Right renal cortex interstitium (tissue), 3 donors: Measurements from ENCODE around the gene SLC37A4. TPM values are rescaled to one million over a fixed set of nuclear protein-coding genes. Genes with fewer than 3 reads are reported as not detected.
"Not testable (repeated sequence)": the region's sequence is repeated elsewhere in the genome, so short reads cannot be mapped to it uniquely, and the experiment has no call there.

Source experiments
- DNase-seq, 3 donors: peaks; one replicate each; pipeline ENCODE4 v3.0.0-alpha.2; 2013; ENCODE audit warnings: low read depth in 3 of 3, low spot score in 2 of 3
- polyA plus RNA-seq, 3 donors: library from polyadenylated mRNA; unstranded; fragments of 120-200 nt; gene quantifications; one replicate each; pipeline ENCODE4 v1.2.1, GENCODE V29; 2013; ENCODE audit not compliant: insufficient read length in 3 of 3

Gene SLC37A4
- polyA plus RNA-seq, 3 donors = 81.1 to 115 (median 99.9) TPM

GRCh38 chr11:119042927-119043326, 12.2 kb upstream of the SLC37A4 start:
- DNase-seq = no peak

GRCh38 chr11:119041821-119042514, 11.3 kb upstream of the SLC37A4 start:
- no peak for DNase-seq

GRCh38 chr11:119039471-119039870, 8.8 kb upstream of the SLC37A4 start:
- not testable (repeated sequence) for DNase-seq

- no peak for DNase-seq
Measured at GRCh38 chr11:119038884-119039283, 8.2 kb upstream of the SLC37A4 start.

GRCh38 chr11:119034813-119035212, 4.1 kb upstream of the SLC37A4 start:
- no peak for DNase-seq

GRCh38 chr11:119033421-119033820, 2.7 kb upstream of the SLC37A4 start:
- DNase-seq = not testable (repeated sequence)

- DNase-seq = no peak
Measured at GRCh38 chr11:119031912-119032280, 1.2 kb upstream of the SLC37A4 start.

GRCh38 chr11:119030029-119030328, 698 bp downstream of the SLC37A4 start:
- no peak for DNase-seq

GRCh38 chr11:119029340-119030028, 1.2 kb downstream of the SLC37A4 start:
- no peak for DNase-seq

- no peak for DNase-seq
Measured at GRCh38 chr11:119029069-119029339, 1.7 kb downstream of the SLC37A4 start.

- no peak for DNase-seq
Measured at GRCh38 chr11:119028346-119029068, 2.2 kb downstream of the SLC37A4 start.

- DNase-seq = no peak
Measured at GRCh38 chr11:119027561-119028345, 2.9 kb downstream of the SLC37A4 start.

- DNase-seq = no peak
Measured at GRCh38 chr11:119026970-119027369, 3.7 kb downstream of the SLC37A4 start.

- no peak for DNase-seq
Measured at GRCh38 chr11:119025978-119026766, 4.5 kb downstream of the SLC37A4 start.

GRCh38 chr11:119025541-119025940, 5.1 kb downstream of the SLC37A4 start:
- no peak for DNase-seq

GRCh38 chr11:119025099-119025473, 5.6 kb downstream of the SLC37A4 start:
- DNase-seq = no peak

- no peak for DNase-seq
Measured at GRCh38 chr11:119024430-119025098, 6.1 kb downstream of the SLC37A4 start.

GRCh38 chr11:119023741-119024140, 6.9 kb downstream of the SLC37A4 start:
- DNase-seq = no peak

- DNase-seq = no peak
Measured at GRCh38 chr11:119021631-119022030, 9.0 kb downstream of the SLC37A4 start.

- no peak for DNase-seq
Measured at GRCh38 chr11:119019996-119020395, 10.7 kb downstream of the SLC37A4 start.
